H7 (cell line): Measurements from ENCODE around the gene MAK. TPM values are rescaled to one million over a fixed set of nuclear protein-coding genes. Genes with fewer than 3 reads are reported as not detected.
"Not testable (repeated sequence)": the region's sequence is repeated elsewhere in the genome, so short reads cannot be mapped to it uniquely, and the experiment has no call there.

Experiments used
- DNase-seq: peaks from one replicate; pipeline ENCODE4 v3.0.0; 2012
- H3K27me3 ChIP-seq: 2 replicates; pipeline ENCODE4 v1.6.0; 2011; ENCODE audit warnings: mild to moderate bottlenecking, low read length; ENCODE audit not compliant: control insufficient read depth, insufficient read depth
- H3K36me3 ChIP-seq: replicated peaks from 2 replicates; pipeline ENCODE4 v1.5.1; 2011; ENCODE audit warnings: low read length; ENCODE audit not compliant: control insufficient read depth, insufficient read depth
- H3K4me3 ChIP-seq: 2 replicates; pipeline ENCODE4 v1.5.1; 2011; ENCODE audit warnings: low read depth, mild to moderate bottlenecking, control low read depth, low read length, moderate library complexity; ENCODE audit not compliant: insufficient read depth
- total RNA-seq: library from RNA; depleted of rRNA; stranded (reverse); fragments of >200 nt; shearing (Covaris generic); gene quantifications from 2 replicates; pipeline ENCODE4 v1.2.3, GENCODE V29; 2014

The MAK gene
- total RNA-seq, 1 experiment from 2014 or later: 0.07 TPM

- Histone ChIP-seq H3K36me3 (no peaks in the 10 kb centered on the region), H3K4me3 (peak overlapping the region; percentile 63), H3K27me3 (peaks cover 31% of the 10 kb centered on the region)
- peak; percentile 73 for DNase-seq
Observed at GRCh38 chr6:10837622-10837994, 731 bp downstream of the MAK start.

GRCh38 chr6:10837009-10837621 lies 1.2 kb downstream of the MAK start:
- Histone ChIP-seq H3K27me3 (peaks cover 31% of the 10 kb centered on the region), H3K36me3 (no peaks in the 10 kb centered on the region), H3K4me3 (peak overlapping the region; percentile 63)
- peak; percentile 79 for DNase-seq

GRCh38 chr6:10834823-10835222 lies 3.5 kb downstream of the MAK start:
- no peak for DNase-seq
- no peak overlapping the region for H3K4me3 ChIP-seq
- H3K36me3 ChIP-seq: no peaks in the 10 kb centered on the region
- H3K27me3 ChIP-seq: peaks cover 28% of the 10 kb centered on the region

- peaks cover 15% of the 10 kb centered on the region for H3K27me3 ChIP-seq
- no peaks in the 10 kb centered on the region for H3K36me3 ChIP-seq
- DNase-seq: no peak
- no peak overlapping the region for H3K4me3 ChIP-seq
Observed at GRCh38 chr6:10831609-10832008, 6.7 kb downstream of the MAK start.

GRCh38 chr6:10824819-10825218 lies 13.5 kb downstream of the MAK start:
- Histone ChIP-seq H3K36me3 (no peaks in the 10 kb centered on the region), H3K4me3 (no peak overlapping the region), H3K27me3 (no peaks in the 10 kb centered on the region)
- no peak for DNase-seq

- Histone ChIP-seq H3K27me3 (no peaks in the 10 kb centered on the region), H3K4me3 (no peak overlapping the region), H3K36me3 (no peaks in the 10 kb centered on the region)
- no peak for DNase-seq
Observed at GRCh38 chr6:10824297-10824696, 14.0 kb downstream of the MAK start.

- not testable (repeated sequence) for DNase-seq, H3K4me3 ChIP-seq, H3K27me3 ChIP-seq, H3K36me3 ChIP-seq
Observed at GRCh38 chr6:10814176-10814575, 24.2 kb downstream of the MAK start.

GRCh38 chr6:10809098-10809497 lies 29.2 kb downstream of the MAK start:
- Histone ChIP-seq H3K36me3 (no peaks in the 10 kb centered on the region; the same call in 1 of the 2 replicates), H3K27me3 (no peaks in the 10 kb centered on the region), H3K4me3 (no peak overlapping the region)
- no peak for DNase-seq

- Histone ChIP-seq H3K4me3 (no peak overlapping the region), H3K36me3 (no peaks in the 10 kb centered on the region; the same call in 1 of the 2 replicates), H3K27me3 (no peaks in the 10 kb centered on the region)
- DNase-seq: no peak
Observed at GRCh38 chr6:10808376-10808775, 30.0 kb downstream of the MAK start.

- H3K4me3 ChIP-seq: no peak overlapping the region
- no peaks in the 10 kb centered on the region for H3K36me3 ChIP-seq
- no peaks in the 10 kb centered on the region for H3K27me3 ChIP-seq
- DNase-seq: peak; percentile 81
Observed at GRCh38 chr6:10801224-10801848, 37.0 kb downstream of the MAK start.

- Histone ChIP-seq H3K4me3 (no peak overlapping the region), H3K27me3 (no peaks in the 10 kb centered on the region), H3K36me3 (no peaks in the 10 kb centered on the region)
- no peak for DNase-seq
Observed at GRCh38 chr6:10800810-10801209, 37.5 kb downstream of the MAK start.

GRCh38 chr6:10794239-10794638 lies 44.1 kb downstream of the MAK start:
- no peak for DNase-seq

GRCh38 chr6:10793695-10794094 lies 44.6 kb downstream of the MAK start:
- no peak overlapping the region for H3K4me3 ChIP-seq
- H3K36me3 ChIP-seq: no peaks in the 10 kb centered on the region; the same call in 1 of the 2 replicates
- no peak for DNase-seq
- H3K27me3 ChIP-seq: no peaks in the 10 kb centered on the region

More at GRCh38 chr6:10794239-10794638, 44.1 kb downstream of the MAK start:
- Histone ChIP-seq H3K36me3 (no peaks in the 10 kb centered on the region; the same call in 1 of the 2 replicates), H3K27me3 (no peaks in the 10 kb centered on the region), H3K4me3 (no peak overlapping the region)

GRCh38 chr6:10793035-10793434 lies 45.3 kb downstream of the MAK start:
- no peaks in the 10 kb centered on the region; the same call in 1 of the 2 replicates for H3K36me3 ChIP-seq
- H3K27me3 ChIP-seq: no peaks in the 10 kb centered on the region

GRCh38 chr6:10792101-10792500 lies 46.2 kb downstream of the MAK start:
- Histone ChIP-seq H3K4me3 (no peak overlapping the region), H3K27me3 (no peaks in the 10 kb centered on the region), H3K36me3 (no peaks in the 10 kb centered on the region; the same call in 1 of the 2 replicates)
- DNase-seq: no peak

More at GRCh38 chr6:10793035-10793434, 45.3 kb downstream of the MAK start:
- no peak overlapping the region for H3K4me3 ChIP-seq
- DNase-seq: no peak
